K562 (cell line): ENCODE measurements around the gene FATE1.

ENCODE experiments used
- ARID3B ChIP-seq: fragments of 250-450 bp; sonication (Bioruptor Pico); IDR thresholded peaks from 2 replicates; pipeline ENCODE4 v1.4.0; 2020; ENCODE audit warnings: borderline replicate concordance
- BRF1 ChIP-seq: IDR thresholded peaks from 3 replicates; pipeline ENCODE4 v1.6.1; 2011; ENCODE audit warnings: borderline replicate concordance, mild to moderate bottlenecking; ENCODE audit not compliant: insufficient read length; ENCODE audit errors: extremely low read depth
- BRF2 ChIP-seq: IDR thresholded peaks from 3 replicates; pipeline ENCODE4 v1.6.1; 2011; ENCODE audit warnings: borderline replicate concordance, mild to moderate bottlenecking; ENCODE audit not compliant: insufficient read length, insufficient read depth
- CTCF ChIP-seq, 3 experiments: IDR thresholded peaks in 2 of 3; conservative IDR thresholded peaks in 1 of 3; 2 replicates each; pipeline ENCODE4 v1.5.1; 2011 to 2012; ENCODE audit warnings: low read length in 3 of 3, mild to moderate bottlenecking in 3 of 3, control low read depth in 2 of 3, improper control_type of control experiment in 1 of 3, inconsistent platforms in 1 of 3, low read depth in 1 of 3, mixed read lengths in 1 of 3, moderate library complexity in 1 of 3; ENCODE audit not compliant: insufficient read depth in 2 of 3
- EZH2 ChIP-seq: IDR thresholded peaks from 2 replicates; pipeline ENCODE4 v1.6.1; 2012; ENCODE audit warnings: low read depth, mild to moderate bottlenecking, inconsistent platforms, low read length, borderline replicate concordance
- KAT2B ChIP-seq: IDR thresholded peaks from one replicate; pipeline ENCODE4 v1.6.1; 2012; ENCODE audit warnings: low read depth, mild to moderate bottlenecking, control low read depth, inconsistent platforms, low read length, moderate library complexity
- POLR2A ChIP-seq: fragments of 450-650 bp; conservative IDR thresholded peaks from 2 replicates; pipeline ENCODE4 v1.6.1; 2016
- RAD21 ChIP-seq, 2 experiments: fragments of 250-450 bp in 1 of 2; fragments of 450-650 bp in 1 of 2; sonication (Bioruptor Pico) in 1 of 2; formaldehyde crosslinking in 1 of 2; IDR thresholded peaks in 1 of 2; conservative IDR thresholded peaks in 1 of 2; 2 replicates each; pipeline versions ENCODE4 v1.4.0 to v1.8.0; 2020 to 2022; ENCODE audit warnings: mild to moderate bottlenecking in 2 of 2, moderate library complexity in 1 of 2
- SIX5 ChIP-seq, 2 experiments: IDR thresholded peaks; 2 replicates each; pipeline ENCODE4 v1.6.1; 2011; ENCODE audit warnings: low read length in 2 of 2, borderline replicate concordance in 1 of 2, low read depth in 1 of 2, mild to moderate bottlenecking in 1 of 2, moderate library complexity in 1 of 2; ENCODE audit not compliant: insufficient read depth in 1 of 2
- TBL1XR1 ChIP-seq, 2 experiments: IDR thresholded peaks; 2 replicates each; pipeline ENCODE4 v1.6.1; 2012; ENCODE audit warnings: improper control_type of control experiment in 2 of 2, low read length in 2 of 2, mild to moderate bottlenecking in 1 of 2
- TFAM ChIP-seq: fragments of 250-450 bp; sonication (Bioruptor Pico); conservative IDR thresholded peaks from 2 replicates; pipeline ENCODE4 v1.5.0; 2021; ENCODE audit warnings: mild to moderate bottlenecking, moderate library complexity
- USF1 ChIP-seq: sonication (generic); formaldehyde crosslinking; IDR thresholded peaks from 2 replicates; pipeline ENCODE4 v1.9.0; 2022; ENCODE audit warnings: mild to moderate bottlenecking, missing genetic modification reagents

GRCh38 chrX:151701071-151701470, 14.8 kb upstream of the FATE1 start:
- TF ChIP-seq BRF2 (no peak), CTCF (IDR thresholded peaks at IDR 0.05 in 2 of 3, conservative IDR thresholded peaks at IDR 0.05 in 1 of 3; ENCODE audit: insufficient read depth in 2 of 3, low read depth in 1 of 3, low read length in 3 of 3) (no peak), KAT2B (no peak), TFAM (no peak), POLR2A (no peak), USF1 (no peak), ARID3B (CRISPR knock-in tag) (no peak), BRF1 (no peak), TBL1XR1 (IDR thresholded peaks at IDR 0.05; ENCODE audit: low read length in 2 of 2) (no peak), EZH2 (no peak), RAD21 (CRISPR knock-in tag; conservative IDR thresholded peaks at IDR 0.05 in 1 of 2, IDR thresholded peaks at IDR 0.05 in 1 of 2) (no peak), SIX5 (IDR thresholded peaks at IDR 0.05; ENCODE audit: borderline replicate concordance in 1 of 2, insufficient read depth in 1 of 2, low read depth in 1 of 2, low read length in 2 of 2) (no peak)
